ENCODE measurements around the gene EFCAB5. TPM values are rescaled to one million over a fixed set of nuclear protein-coding genes. Genes with fewer than 3 reads are reported as not detected.
"Not testable (repeated sequence)": the region's sequence is repeated elsewhere in the genome, so short reads cannot be mapped to it uniquely, and the experiment has no call there.

EFCAB5 gene
- total and polyA plus RNA-seq, 2 experiments from 2014 or later = 0.68 TPM; not detected in 1

GRCh38 chr17:30087431-30087830, 146.0 kb downstream of the EFCAB5 start:
- not testable (repeated sequence) for H3K27ac ChIP-seq (ENCODE audit: low read depth); H3K4me2 ChIP-seq; H3F3A ChIP-seq (replicated peaks; ENCODE audit: low read depth); H3K4me3 Mint-ChIP-seq; H3K27me3 Mint-ChIP-seq (ENCODE audit: insufficient read depth, low read depth, poor library complexity); H3K27me3 ChIP-seq (ENCODE audit: insufficient read depth); H4K20me1 ChIP-seq (replicated peaks; ENCODE audit: insufficient read depth); H3K36me3 ChIP-seq (ENCODE audit: insufficient read depth); ATAC-seq; H3K4me1 Mint-ChIP-seq; H3K4me3 ChIP-seq; H3K79me2 ChIP-seq (replicated peaks; ENCODE audit: insufficient read depth); H3K27ac Mint-ChIP-seq; H3K36me3 Mint-ChIP-seq (ENCODE audit: low read depth); DNase-seq (ENCODE audit: low spot score); H3K9me2 ChIP-seq (ENCODE audit: insufficient read depth); H3K9me3 Mint-ChIP-seq; H2AFZ ChIP-seq; H3K4me1 ChIP-seq (ENCODE audit: insufficient read depth)

DNA sequence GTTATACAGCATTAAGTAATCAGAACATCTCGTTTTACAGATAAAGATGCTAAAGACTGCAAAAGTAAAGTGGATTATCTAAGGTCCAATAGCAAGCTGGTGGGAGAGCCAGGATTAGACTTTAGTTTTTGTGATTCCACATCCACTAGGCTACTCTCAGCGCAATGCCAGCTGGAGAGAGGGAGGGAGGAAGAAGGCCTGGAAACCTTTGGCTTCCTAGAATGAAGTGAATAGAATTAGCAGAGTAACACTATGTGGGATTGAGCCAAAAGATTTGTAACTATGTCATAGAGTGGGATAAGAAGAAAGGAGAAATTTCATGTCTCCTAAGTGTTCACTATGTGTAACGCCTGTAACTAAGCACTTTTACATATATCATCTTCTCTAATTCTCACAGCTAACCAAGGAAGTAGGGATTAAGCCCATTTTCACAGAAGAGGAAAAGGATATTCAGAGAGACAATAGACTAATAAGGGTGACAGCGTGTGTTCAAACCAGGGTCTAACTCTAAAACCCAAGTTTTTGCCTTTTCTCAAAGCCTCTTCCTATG, 149.8 kb downstream of the EFCAB5 start:
- no peak overlapping the region for H2AFZ ChIP-seq
- no peaks in the 10 kb centered on the region for H3K9me2 ChIP-seq (ENCODE audit: insufficient read depth)
- no peak overlapping the region for H3K4me3 ChIP-seq
- no peak overlapping the region for H3K4me3 Mint-ChIP-seq
- no peak overlapping the region for H3K27ac Mint-ChIP-seq
- H3K4me1 Mint-ChIP-seq = no peaks in the 10 kb centered on the region
- no peak overlapping the region for H3K4me2 ChIP-seq
- no peaks in the 10 kb centered on the region for H3K79me2 ChIP-seq (replicated peaks; ENCODE audit: insufficient read depth)
- no peaks in the 10 kb centered on the region for H3K36me3 Mint-ChIP-seq (ENCODE audit: low read depth)
- H3K36me3 ChIP-seq (ENCODE audit: insufficient read depth) = no peaks in the 10 kb centered on the region
- H3K4me1 ChIP-seq (ENCODE audit: insufficient read depth) = no peaks in the 10 kb centered on the region
- H4K20me1 ChIP-seq (replicated peaks; ENCODE audit: insufficient read depth) = no peaks in the 10 kb centered on the region
- no peak overlapping the region for H3K27ac ChIP-seq (ENCODE audit: low read depth)
- no peak for ATAC-seq
- no peaks in the 10 kb centered on the region for H3F3A ChIP-seq (replicated peaks; ENCODE audit: low read depth)
- DNase-seq (ENCODE audit: low spot score) = no peak
- H3K27me3 Mint-ChIP-seq (ENCODE audit: insufficient read depth, low read depth, poor library complexity) = no peaks in the 10 kb centered on the region
- H3K9me3 Mint-ChIP-seq = no peaks in the 10 kb centered on the region; the same call in 2 of the 3 replicates
- no peaks in the 10 kb centered on the region for H3K27me3 ChIP-seq (ENCODE audit: insufficient read depth)
- TF ChIP-seq CREB1 (CRISPR knock-in tag; IDR thresholded peaks at IDR 0.05; ENCODE audit: low read depth) = no peak
- TF ChIP-seq NANOG (IDR thresholded peaks at IDR 0.05; ENCODE audit: borderline replicate concordance) = no peak
- TF ChIP-seq ETS1 (IDR thresholded peaks at IDR 0.05) = no peak
- no peak for TF ChIP-seq ZNF462 (CRISPR knock-in tag; IDR thresholded peaks at IDR 0.05)
- TF ChIP-seq POLR2AphosphoS5 (IDR thresholded peaks at IDR 0.05; ENCODE audit: low read depth) = no peak
- TF ChIP-seq STAT1 (IDR thresholded peaks at IDR 0.05; ENCODE audit: unreplicated experiment) = no peak
- TF ChIP-seq JUNB (IDR thresholded peaks at IDR 0.05; ENCODE audit: unreplicated experiment) = no peak
- no peak for TF ChIP-seq EZH2phosphoT487 (IDR thresholded peaks at IDR 0.05; ENCODE audit: unreplicated experiment)
- no peak for TF ChIP-seq EZH2 (IDR thresholded peaks at IDR 0.05; ENCODE audit: low read depth, unreplicated experiment)
- no peak for TF ChIP-seq REST (IDR thresholded peaks at IDR 0.05; ENCODE audit: unreplicated experiment)
- TF ChIP-seq ZNF114 (CRISPR knock-in tag; IDR thresholded peaks at IDR 0.05) = no peak
- TF ChIP-seq ZNF331 (CRISPR knock-in tag; IDR thresholded peaks at IDR 0.05; ENCODE audit: low read depth) = no peak

All from GM23338 (cell line).